ENCODE measurements around the gene GRIK1. TPM values are rescaled to one million over a fixed set of nuclear protein-coding genes. Genes with fewer than 3 reads are reported as not detected.
A peak's percentile ranks its signal among the peaks of the same experiment; 100 is the strongest.

GRIK1 gene
- total RNA-seq, 2 experiments from 2014 or later, result not detected

- DNase-seq, result no peak
- no peaks in the 10 kb centered on the region for H3K4me1 Mint-ChIP-seq (ENCODE audit: low read depth)
- H3K9me3 Mint-ChIP-seq, result no peaks in the 10 kb centered on the region
- H3K27ac Mint-ChIP-seq, result no peak overlapping the region
- POLR2A ChIA-PET, result no interaction called here
- H3K27me3 Mint-ChIP-seq, result no peaks in the 10 kb centered on the region
- TF ChIP-seq, protein P1, sequence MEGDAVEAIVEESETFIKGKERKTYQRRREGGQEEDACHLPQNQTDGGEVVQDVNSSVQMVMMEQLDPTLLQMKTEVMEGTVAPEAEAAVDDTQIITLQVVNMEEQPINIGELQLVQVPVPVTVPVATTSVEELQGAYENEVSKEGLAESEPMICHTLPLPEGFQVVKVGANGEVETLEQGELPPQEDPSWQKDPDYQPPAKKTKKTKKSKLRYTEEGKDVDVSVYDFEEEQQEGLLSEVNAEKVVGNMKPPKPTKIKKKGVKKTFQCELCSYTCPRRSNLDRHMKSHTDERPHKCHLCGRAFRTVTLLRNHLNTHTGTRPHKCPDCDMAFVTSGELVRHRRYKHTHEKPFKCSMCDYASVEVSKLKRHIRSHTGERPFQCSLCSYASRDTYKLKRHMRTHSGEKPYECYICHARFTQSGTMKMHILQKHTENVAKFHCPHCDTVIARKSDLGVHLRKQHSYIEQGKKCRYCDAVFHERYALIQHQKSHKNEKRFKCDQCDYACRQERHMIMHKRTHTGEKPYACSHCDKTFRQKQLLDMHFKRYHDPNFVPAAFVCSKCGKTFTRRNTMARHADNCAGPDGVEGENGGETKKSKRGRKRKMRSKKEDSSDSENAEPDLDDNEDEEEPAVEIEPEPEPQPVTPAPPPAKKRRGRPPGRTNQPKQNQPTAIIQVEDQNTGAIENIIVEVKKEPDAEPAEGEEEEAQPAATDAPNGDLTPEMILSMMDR (IDR thresholded peaks at IDR 0.05), result no peak
- H3K4me3 Mint-ChIP-seq, result no peak overlapping the region
- intact Hi-C loops (cut with micrococcal nuclease), result no loop called here
- no peak for ATAC-seq
- CTCF ChIA-PET, result no interaction called here
- H3K36me3 Mint-ChIP-seq (ENCODE audit: low read depth), result no peaks in the 10 kb centered on the region
Observed at GRCh38 chr21:29704719-29705118, 235.1 kb downstream of the GRIK1 start.

DNA sequence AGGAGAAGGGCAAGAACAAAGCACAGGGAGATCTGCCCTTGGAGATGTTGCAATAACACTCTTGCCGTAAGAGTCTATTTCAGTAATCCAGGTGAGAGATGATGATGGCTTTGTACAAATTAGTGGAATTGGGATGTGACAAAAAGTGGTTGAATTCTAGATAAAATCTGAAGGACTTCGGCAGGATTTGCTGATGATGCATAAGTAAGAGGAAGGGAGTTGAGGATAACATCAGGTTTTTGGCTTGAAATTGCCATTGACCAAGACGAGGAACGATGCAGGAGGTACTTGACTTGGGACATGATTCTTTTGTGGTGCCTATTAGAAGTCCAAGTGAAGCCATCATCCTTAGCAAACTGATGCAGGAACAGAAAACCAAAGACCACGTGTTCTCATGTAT lies 238.1 kb downstream of the GRIK1 start:
- TF ChIP-seq, protein P1 (IDR thresholded peaks at IDR 0.05), result no peak
- ChIA-PET CTCF (no interaction called here), POLR2A (no interaction called here)
- Mint-ChIP-seq H3K27ac (no peak overlapping the region), H3K4me1 (ENCODE audit: low read depth) (no peaks in the 10 kb centered on the region), H3K9me3 (no peaks in the 10 kb centered on the region), H3K27me3 (no peaks in the 10 kb centered on the region), H3K36me3 (ENCODE audit: low read depth) (no peaks in the 10 kb centered on the region), H3K4me3 (no peak overlapping the region)
- ATAC-seq (no peak), DNase-seq (no peak)
- intact Hi-C loops (cut with micrococcal nuclease), result no loop called here

DNA sequence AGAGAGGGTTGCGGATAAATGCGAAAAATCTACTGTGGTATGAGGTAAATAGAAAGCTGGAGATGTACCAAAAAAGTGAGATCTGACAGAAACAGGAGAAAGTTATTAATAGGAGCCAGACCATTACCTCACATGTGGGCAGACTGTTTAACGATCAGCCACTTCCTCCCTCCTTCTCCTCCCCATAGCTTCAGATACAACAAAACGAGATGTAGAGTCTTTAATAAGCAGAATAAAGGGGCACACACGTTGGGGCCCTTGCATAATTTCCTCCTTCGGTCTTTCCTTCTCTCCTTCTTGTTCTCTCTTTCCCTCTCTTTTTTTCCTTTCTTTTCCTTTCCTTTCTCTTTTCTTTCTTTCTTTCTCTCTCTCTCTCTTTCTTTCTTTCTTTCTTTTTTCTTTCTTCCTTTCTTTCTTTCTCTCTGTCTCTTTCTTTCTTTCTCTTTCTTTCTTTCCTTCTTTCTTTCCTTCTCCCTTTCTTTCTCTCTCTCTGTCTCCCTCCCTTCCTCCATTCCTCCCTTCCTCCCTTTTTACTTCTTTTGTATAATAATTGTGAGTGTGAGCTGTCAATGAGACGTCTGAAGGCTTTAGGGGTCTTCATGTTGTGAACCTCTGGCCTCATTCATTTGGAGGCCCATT lies 242.1 kb downstream of the GRIK1 start:
- CTCF ChIA-PET, result no interaction called here
- Mint-ChIP-seq H3K4me3 (no peak overlapping the region), H3K36me3 (ENCODE audit: low read depth) (no peaks in the 10 kb centered on the region), H3K27ac (no peak overlapping the region), H3K9me3 (no peaks in the 10 kb centered on the region), H3K4me1 (ENCODE audit: low read depth) (no peaks in the 10 kb centered on the region), H3K27me3 (peaks cover 1% of the 10 kb centered on the region)
- intact Hi-C loops (cut with micrococcal nuclease), result no loop called here
- TF ChIP-seq, protein P1 (IDR thresholded peaks at IDR 0.05), result peak; percentile 42
- DNase-seq (no peak), ATAC-seq (no peak)
- POLR2A ChIA-PET, result interaction anchor here (0.6 kb wide), 1 partner anchor 22 kb away, joined by 3 read pairs; no protein-coding TSS in a partner anchor

DNA sequence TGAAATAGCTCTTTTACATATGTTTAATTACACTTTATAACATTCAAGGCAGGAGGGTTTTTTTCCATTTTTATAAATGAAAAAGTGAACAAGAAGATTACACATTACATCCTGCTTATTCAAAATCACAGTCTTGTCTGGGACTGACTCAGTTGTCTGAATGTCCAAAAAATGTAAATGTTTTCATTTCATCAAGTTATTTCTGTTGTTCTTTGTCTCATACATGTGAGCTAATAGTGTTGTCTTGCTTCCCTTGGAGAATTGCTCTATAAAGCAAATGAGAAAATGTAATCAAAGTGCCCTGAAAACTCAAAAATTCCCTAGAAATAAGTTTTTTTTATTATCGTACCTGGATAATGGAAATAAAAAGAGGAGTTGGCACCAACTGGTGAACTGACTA lies 242.9 kb downstream of the GRIK1 start:
- no peak for DNase-seq
- Mint-ChIP-seq H3K4me1 (ENCODE audit: low read depth) (peaks cover 2% of the 10 kb centered on the region), H3K9me3 (no peaks in the 10 kb centered on the region), H3K36me3 (ENCODE audit: low read depth) (no peaks in the 10 kb centered on the region), H3K27me3 (peaks cover 1% of the 10 kb centered on the region), H3K4me3 (no peak overlapping the region), H3K27ac (no peak overlapping the region)
- TF ChIP-seq, protein P1 (IDR thresholded peaks at IDR 0.05), result no peak
- no peak for ATAC-seq
- intact Hi-C loops (cut with micrococcal nuclease), result no loop called here
- ChIA-PET POLR2A (interaction anchor here (0.6 kb wide), 1 partner anchor 23 kb away, joined by 3 read pairs; no protein-coding TSS in a partner anchor), CTCF (no interaction called here)

GRCh38 chr21:29691616-29692491 lies 247.9 kb downstream of the GRIK1 start:
- ChIA-PET POLR2A (no interaction called here), CTCF (no interaction called here)
- no peak for ATAC-seq
- Mint-ChIP-seq H3K36me3 (ENCODE audit: low read depth) (no peaks in the 10 kb centered on the region), H3K9me3 (no peaks in the 10 kb centered on the region), H3K27ac (no peak overlapping the region), H3K4me3 (no peak overlapping the region), H3K27me3 (peaks cover 9% of the 10 kb centered on the region), H3K4me1 (ENCODE audit: low read depth) (peaks cover 2% of the 10 kb centered on the region)
- TF ChIP-seq, protein P1 (IDR thresholded peaks at IDR 0.05), result no peak
- intact Hi-C loops (cut with micrococcal nuclease), result no loop called here
- no peak for DNase-seq
